Subcutaneous abdominal adipose tissue (tissue), 5 donors: ENCODE measurements around the gene ADGRE3.
A peak's percentile ranks its signal among the peaks of the same experiment; 100 is the strongest.

Source experiments
- H3K27ac ChIP-seq: one replicate; pipeline ENCODE4 v1.7.0; 2013; ENCODE audit warnings: low read depth, mild to moderate bottlenecking, inconsistent platforms, low read length, moderate library complexity
- H3K27me3 ChIP-seq, 5 donors: one replicate each; pipeline ENCODE4 v1.7.0; 2013; ENCODE audit warnings: low read length in 5 of 5, inconsistent platforms in 1 of 5; ENCODE audit not compliant: control insufficient read depth in 5 of 5, insufficient read depth in 4 of 5
- H3K36me3 ChIP-seq, 5 donors: one replicate each; pipeline ENCODE4 v1.7.0; 2013; ENCODE audit warnings: low read length in 5 of 5; ENCODE audit not compliant: control insufficient read depth in 5 of 5, insufficient read depth in 5 of 5
- H3K4me1 ChIP-seq, 5 donors: one replicate each; pipeline ENCODE4 v1.7.0; 2013; ENCODE audit warnings: low read length in 5 of 5, mild to moderate bottlenecking in 3 of 5, moderate library complexity in 1 of 5; ENCODE audit not compliant: control insufficient read depth in 5 of 5, insufficient read depth in 5 of 5
- H3K4me3 ChIP-seq, 5 donors: one replicate each; pipeline ENCODE4 v1.7.0; 2013; ENCODE audit warnings: low read length in 5 of 5, low read depth in 1 of 5
- H3K9ac ChIP-seq, 5 donors: one replicate each; pipeline ENCODE4 v1.7.0; 2013; ENCODE audit warnings: low read length in 5 of 5, mild to moderate bottlenecking in 4 of 5, moderate library complexity in 3 of 5
- H3K9me3 ChIP-seq, 5 donors: one replicate each; pipeline ENCODE4 v1.7.0; 2013; ENCODE audit warnings: low read length in 5 of 5; ENCODE audit not compliant: control insufficient read depth in 5 of 5
- donor health status: healthy.
- donor health status: healthy.
- donor health status: healthy.
- donor health status: healthy.
- donor health status: healthy.

ADGRE3 gene

GRCh38 chr19:14582894-14583340 lies 91.7 kb downstream of the ADGRE3 start, which contains the start of gene CLEC17A:
TSS of gene CLEC17A (plus strand) at chr19:14583084. CDS start at chr19:14583161, 77 bp downstream.
- H3K9ac ChIP-seq, result no peak within 1 kb of the TSS
- no peak within 1 kb of the TSS for H3K4me3 ChIP-seq
- H3K27ac ChIP-seq, result no peak within 1 kb of the TSS
- no peaks in the 10 kb centered on the region for H3K4me1 ChIP-seq
- no peaks in the 10 kb centered on the region for H3K27me3 ChIP-seq
- H3K9me3 ChIP-seq, result no peaks in the 10 kb centered on the region
- H3K36me3 ChIP-seq, result no peaks in the 10 kb centered on the region

GRCh38 chr19:14580623-14581237 lies 93.9 kb downstream of the ADGRE3 start:
- Histone ChIP-seq H3K4me3 (no peak overlapping the region), H3K36me3 (no peaks in the 10 kb centered on the region), H3K9me3 (no peaks in the 10 kb centered on the region), H3K27me3 (no peaks in the 10 kb centered on the region), H3K4me1 (no peaks in the 10 kb centered on the region), H3K27ac (no peak overlapping the region), H3K9ac (no peak overlapping the region)

GRCh38 chr19:14577885-14578427 lies 96.7 kb downstream of the ADGRE3 start:
- Histone ChIP-seq H3K4me1 (peaks cover 0 to 5% (median 3%) of the 10 kb centered on the region in 5 donors), H3K4me3 (no peak overlapping the region), H3K36me3 (no peaks in the 10 kb centered on the region), H3K9me3 (no peaks in the 10 kb centered on the region), H3K27me3 (no peaks in the 10 kb centered on the region), H3K9ac (no peak overlapping the region), H3K27ac (no peak overlapping the region)

GRCh38 chr19:14577264-14577663 lies 97.4 kb downstream of the ADGRE3 start:
- Histone ChIP-seq H3K4me1 (peaks cover 0 to 6% (median 3%) of the 10 kb centered on the region in 5 donors), H3K27me3 (no peaks in the 10 kb centered on the region), H3K36me3 (no peaks in the 10 kb centered on the region), H3K27ac (no peak overlapping the region), H3K9me3 (no peaks in the 10 kb centered on the region), H3K9ac (no peak overlapping the region), H3K4me3 (no peak overlapping the region)

- no peaks in the 10 kb centered on the region for H3K36me3 ChIP-seq
- peaks cover 0 to 12% (median 8%) of the 10 kb centered on the region in 5 donors for H3K4me1 ChIP-seq
- no peaks in the 10 kb centered on the region for H3K9me3 ChIP-seq
- H3K27me3 ChIP-seq, result no peaks in the 10 kb centered on the region
- H3K4me3 ChIP-seq, result no peak overlapping the region
- H3K9ac ChIP-seq, result no peak overlapping the region
- no peak overlapping the region for H3K27ac ChIP-seq
Observed at GRCh38 chr19:14576363-14576762, 98.3 kb downstream of the ADGRE3 start.

GRCh38 chr19:14575428-14575980 lies 99.1 kb downstream of the ADGRE3 start:
- peaks cover 4 to 21% (median 16%) of the 10 kb centered on the region in 5 donors for H3K4me1 ChIP-seq
- no peaks in the 10 kb centered on the region for H3K36me3 ChIP-seq
- no peak overlapping the region for H3K9ac ChIP-seq
- H3K4me3 ChIP-seq, result no peak overlapping the region
- H3K27ac ChIP-seq, result no peak overlapping the region
- no peaks in the 10 kb centered on the region for H3K27me3 ChIP-seq
- H3K9me3 ChIP-seq, result no peaks in the 10 kb centered on the region

- H3K9me3 ChIP-seq, result no peaks in the 10 kb centered on the region
- peak within 1 kb of the TSS; percentile 66 to 96 (median 93) for H3K9ac ChIP-seq
- H3K36me3 ChIP-seq, result peaks cover 0 to 17% (median 15%) of the 10 kb centered on the region in 5 donors
- H3K27ac ChIP-seq, result peak within 1 kb of the TSS; percentile 84
- H3K4me1 ChIP-seq, result peaks cover 4 to 32% (median 23%) of the 10 kb centered on the region in 5 donors
- H3K4me3 ChIP-seq, result peak within 1 kb of the TSS; percentile 96 to 100 (median 97)
- no peaks in the 10 kb centered on the region for H3K27me3 ChIP-seq
Observed at GRCh38 chr19:14571695-14572490, 102.8 kb downstream of the ADGRE3 start, which contains the start of gene NDUFB7. TSS of gene NDUFB7 (minus strand) at chr19:14572066. CDS start at chr19:14572000, 66 bp downstream.

GRCh38 chr19:14570864-14571527 lies 103.6 kb downstream of the ADGRE3 start:
- peak overlapping the region; percentile 84 for H3K27ac ChIP-seq
- no peaks in the 10 kb centered on the region for H3K27me3 ChIP-seq
- H3K9ac ChIP-seq, result peak overlapping the region; percentile 66 to 96 (median 93)
- H3K36me3 ChIP-seq, result peaks cover 0 to 24% (median 21%) of the 10 kb centered on the region in 5 donors
- H3K9me3 ChIP-seq, result no peaks in the 10 kb centered on the region
- H3K4me3 ChIP-seq, result peak overlapping the region; percentile 96 to 100 (median 97)
- H3K4me1 ChIP-seq, result peaks cover 4 to 32% (median 23%) of the 10 kb centered on the region in 5 donors
